Measurements from ENCODE around the gene SLC25A30.
"Not testable (repeated sequence)": the region's sequence is repeated elsewhere in the genome, so short reads cannot be mapped to it uniquely, and the experiment has no call there.

DNA sequence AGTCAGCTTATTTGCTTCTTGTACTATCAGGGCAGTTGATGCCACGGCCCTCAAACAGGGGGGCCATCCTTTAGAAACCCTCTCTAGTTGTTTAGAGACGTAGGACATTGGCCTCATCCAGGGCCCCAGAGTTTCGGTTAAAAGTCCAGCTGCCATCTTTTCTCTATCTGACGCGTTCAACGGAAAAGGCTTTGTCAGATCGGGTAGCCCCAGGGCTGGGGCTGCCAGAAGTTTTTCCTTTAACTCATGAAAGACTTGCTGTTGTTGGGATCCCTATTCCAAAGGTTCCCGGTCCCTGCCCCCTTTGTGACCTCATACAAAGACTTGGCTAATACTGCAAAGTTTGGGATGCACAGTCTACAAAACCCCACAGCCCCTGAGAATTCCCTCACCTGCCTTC, 39.4 kb downstream of the SLC25A30 start:
- not testable (repeated sequence) for TF ChIP-seq CTCF, POLR2A (IDR thresholded peaks at IDR 0.05)
